K562 (cell line): ENCODE measurements around the gene TTC13. TPM values are rescaled to one million over a fixed set of nuclear protein-coding genes. Genes with fewer than 3 reads are reported as not detected.

Experiments used
- ATAC-seq: fragments of 200-7000 bp; cut with Tn5 transposase; 3 replicates; pipeline ENCODE4 v1.9.1; 2020; ENCODE audit warnings: moderate library complexity
- BruUV-seq: library from RNA; stranded (reverse); fragments of 400-500 nt; replicated peaks from 2 replicates; lab custom pipeline; 2021; lab: Mats Ljungman, UMichigan
- CTCF ChIA-PET: fragments of 300-600 bp; formaldehyde crosslinking; extraction: SDS; loops from one replicate; lab custom pipeline; 2021; ENCODE audit warnings: low intra/inter-chr PET ratio; lab: Yijun Ruan, JAX
- POLR2A ChIA-PET: fragments of 300-600, 350-650 bp; sonication (Branson Sonifier 250); formaldehyde crosslinking; extraction: SDS; loops from one replicate; lab custom pipeline; 2021; ENCODE audit warnings: antibody characterized with exemption, inconsistent platforms; lab: Yijun Ruan, JAX
- DNase-seq, 4 experiments: peaks; one replicate each; pipeline versions ENCODE4 v3.0.0 to v3.0.0-alpha.2; 2011 to 2018; ENCODE audit warnings: low spot score in 3 of 4, mixed read lengths in 3 of 4; ENCODE audit errors: extremely low read depth in 1 of 4
- FAIRE-seq: peaks from 2 replicates; lab custom pipeline; 2011; peaks lifted over from hg19 to GRCh38; lab: Jason Lieb, UNC
- H2AFZ ChIP-seq: 2 replicates; pipeline ENCODE4 v1.6.0; 2011; ENCODE audit warnings: low read depth, low read length, control low read depth, inconsistent platforms
- H3K27ac ChIP-seq: fragments of 200-600 bp; 3 replicates; pipeline ENCODE4 v1.8.0; 2011; ENCODE audit warnings: low read depth, mild to moderate bottlenecking, control low read depth, inconsistent platforms, low read length, moderate library complexity, mixed read lengths; ENCODE audit errors: extremely low read depth
- H3K27me3 ChIP-seq, 2 experiments: fragments of 300-600 bp in 1 of 2; 2 replicates in 1 of 2; 3 replicates in 1 of 2; pipeline versions ENCODE4 v1.6.0 to v1.8.0; 2011; ENCODE audit warnings: inconsistent platforms in 2 of 2, low read length in 2 of 2, mild to moderate bottlenecking in 1 of 2, mixed read lengths in 1 of 2, moderate library complexity in 1 of 2; ENCODE audit not compliant: control insufficient read depth in 2 of 2, insufficient read depth in 2 of 2
- H3K36me3 ChIP-seq: fragments of 300-600 bp; 3 replicates; pipeline ENCODE4 v1.8.0; 2011; ENCODE audit warnings: mild to moderate bottlenecking, low read length, inconsistent platforms; ENCODE audit not compliant: control insufficient read depth, insufficient read depth
- H3K4me1 ChIP-seq, 2 experiments: fragments of 200-600 bp in 1 of 2; replicated peaks in 1 of 2; 2 replicates in 1 of 2; 3 replicates in 1 of 2; pipeline versions ENCODE4 v1.5.1 to v1.8.0; 2011; ENCODE audit warnings: inconsistent platforms in 2 of 2, low read length in 2 of 2, mild to moderate bottlenecking in 1 of 2, mixed read lengths in 1 of 2, moderate library complexity in 1 of 2; ENCODE audit not compliant: control insufficient read depth in 2 of 2, insufficient read depth in 2 of 2
- H3K4me2 ChIP-seq: 2 replicates; pipeline ENCODE4 v1.6.1; 2011; ENCODE audit warnings: low read length, control low read depth, inconsistent platforms, mixed read lengths; ENCODE audit not compliant: insufficient read depth
- H3K4me3 ChIP-seq: fragments of 200-600 bp; sonication (generic), shearing (Covaris generic); 2 replicates; pipeline ENCODE4 v1.5.1; 2016; ENCODE audit warnings: control low read depth, inconsistent platforms
- H3K79me2 ChIP-seq: fragments of 200-600 bp; 3 replicates; pipeline ENCODE4 v1.8.0; 2011; ENCODE audit warnings: low read length, inconsistent platforms; ENCODE audit not compliant: control insufficient read depth, insufficient read depth
- H3K9ac ChIP-seq, 2 experiments: 2 replicates each; pipeline versions ENCODE4 v1.6.0 to v1.6.1; 2011; ENCODE audit warnings: low read depth in 2 of 2, low read length in 2 of 2, control low read depth in 1 of 2, inconsistent platforms in 1 of 2, mild to moderate bottlenecking in 1 of 2, mixed read lengths in 1 of 2; ENCODE audit not compliant: insufficient read depth in 1 of 2
- H3K9me1 ChIP-seq: one replicate; pipeline ENCODE4 v1.6.0; 2011; ENCODE audit warnings: inconsistent platforms, mild to moderate bottlenecking, low read length, moderate library complexity; ENCODE audit not compliant: control insufficient read depth, insufficient read depth
- H3K9me3 ChIP-seq: replicated peaks from 2 replicates; pipeline ENCODE4 v1.5.1; 2011; ENCODE audit warnings: low read depth, low read length, inconsistent platforms; ENCODE audit not compliant: control insufficient read depth, insufficient read depth
- H4K20me1 ChIP-seq: replicated peaks from 2 replicates; pipeline ENCODE4 v1.6.1; 2011; ENCODE audit warnings: low read length, inconsistent platforms, mixed read lengths; ENCODE audit not compliant: control insufficient read depth, insufficient read depth
- BCOR ChIP-seq: fragments of 450-650 bp; IDR thresholded peaks from 2 replicates; pipeline ENCODE4 v1.6.1; 2016
- DDX20 ChIP-seq: fragments of 450-650 bp; IDR thresholded peaks from 2 replicates; pipeline ENCODE4 v1.6.1; 2016; ENCODE audit warnings: missing genetic modification characterization, low read depth, mild to moderate bottlenecking, missing compliant biosample characterization, moderate library complexity
- DMBX1 ChIP-seq: fragments of 250-450 bp; sonication (Bioruptor Pico); IDR thresholded peaks from 2 replicates; pipeline ENCODE4 v1.8.0; 2022; ENCODE audit warnings: inconsistent platforms, mild to moderate bottlenecking, moderate library complexity, borderline replicate concordance
- HBP1 ChIP-seq: fragments of 450-650 bp; formaldehyde crosslinking; IDR thresholded peaks from 2 replicates; pipeline ENCODE4 v1.4.0; 2022; ENCODE audit warnings: missing genetic modification characterization
- JUNB ChIP-seq: fragments of 450-650 bp; formaldehyde crosslinking; conservative IDR thresholded peaks from 2 replicates; pipeline ENCODE4 v1.4.0; 2020; ENCODE audit warnings: mild to moderate bottlenecking
- NEUROD1 ChIP-seq: fragments of 150-350 bp; IDR thresholded peaks from 2 replicates; pipeline ENCODE4 v1.6.1; 2014; ENCODE audit warnings: borderline replicate concordance, low read length, low read depth; ENCODE audit not compliant: partially characterized antibody
- ZBTB7A ChIP-seq: IDR thresholded peaks from 2 replicates; pipeline ENCODE4 v1.6.1; 2011; ENCODE audit warnings: low read depth, mild to moderate bottlenecking, low read length, moderate library complexity, borderline replicate concordance; ENCODE audit not compliant: control insufficient read depth
- ZNF384 ChIP-seq: IDR thresholded peaks from 2 replicates; pipeline ENCODE4 v1.6.1; 2012; ENCODE audit warnings: low read depth, low read length, improper control_type of control experiment
- ZNF778 ChIP-seq: fragments of 450-650 bp; formaldehyde crosslinking; IDR thresholded peaks from 2 replicates; pipeline ENCODE4 v1.4.0; 2020; ENCODE audit warnings: mild to moderate bottlenecking, moderate library complexity
- WGBS: fragments of 100-300 bp; shearing (Covaris generic); methylation state at CpG from one replicate; pipeline ENCODE4 v1.1.6; 2016; ENCODE audit warnings: low coverage, mixed read lengths; ENCODE audit not compliant: insufficient coverage; ENCODE audit errors: missing lambda C conversion rate; 5-methylcytosine and 5-hydroxymethylcytosine counted together
- in situ Hi-C: fragments of 300-500 bp; cut with MboI; formaldehyde crosslinking; loops from 4 replicates; pipeline ENCODE4 v1.15.0; 2018; ENCODE audit warnings: inconsistent platforms, mixed read lengths
- intact Hi-C: fragments of 100-400 bp; cut with micrococcal nuclease; formaldehyde crosslinking; loops from 2 replicates; pipeline ENCODE4 v1.14.2; 2022
- polyA plus RNA-seq, 8 experiments: library from polyadenylated mRNA; depleted of rRNA in 4 of 8; stranded (reverse) in 5 of 8; unstranded in 3 of 8; fragments of >200 nt; fragmentation: Nextera tagmentation in 2 of 8; fragmentation: Illumina TruSeq in 1 of 8; extraction: Ambion mirVana in 2 of 8; extraction: Trizol in 1 of 8; gene quantifications; 2 replicates each; pipeline versions ENCODE4 v1.2.1 to v1.2.3, GENCODE V29; 2011 to 2014; ENCODE audit warnings: inconsistent platforms in 1 of 8, missing spikeins in 1 of 8
- total RNA-seq, 7 experiments: library from RNA; depleted of rRNA in 6 of 7; stranded (reverse); fragments of >200 nt in 6 of 7; fragmentation: Illumina TruSeq in 2 of 7; extraction: Trizol in 2 of 7; gene quantifications; 2 replicates each; pipeline versions ENCODE4 v1.2.1 to v1.2.3, GENCODE V29; 2011 to 2021; ENCODE audit warnings: low replicate concordance in 1 of 7

The TTC13 gene
- total and polyA plus RNA-seq, 9 of the 15 experiments (the other 6 are each of a cell fraction or from before 2014, with no cell fraction given), result 1.7 to 13.8 (median 9.6) TPM

- TF ChIP-seq ZNF778 (CRISPR knock-in tag) (no peak), DMBX1 (CRISPR knock-in tag) (no peak), BCOR (no peak), HBP1 (CRISPR knock-in tag) (no peak), DDX20 (tag) (no peak), ZBTB7A (no peak), JUNB (CRISPR knock-in tag) (no peak), ZNF384 (no peak), NEUROD1 (no peak)
- no TSS peak for BruUV-seq
These were observed 72.4 kb downstream of the TTC13 start for GRCh38 chr1:230906226-230906625.

More at GRCh38 chr1:230906226-230906625, 72.4 kb downstream of the TTC13 start:
- intact Hi-C loops, result no loop called here
- WGBS, result 83% methylated on average over 2 of the region's 2 CpGs
- H3K4me1 ChIP-seq, result peaks cover 0 to 4% of the 10 kb centered on the region in 2 experiments; a peak in 1 of 5 replicates
- no peak overlapping the region for H3K27ac ChIP-seq
- ATAC-seq (no peak), FAIRE-seq (no peak), DNase-seq (no peak)
- H3K4me2 ChIP-seq, result no peak overlapping the region
- ChIA-PET POLR2A (interaction anchor here (1.1 to 4.1 kb wide), 2 partner anchors 10 to 33 kb away, joined by 3 to 17 read pairs; no protein-coding TSS in a partner anchor), CTCF (no interaction called here)
- no peak overlapping the region for H2AFZ ChIP-seq
- H3K79me2 ChIP-seq, result no peaks in the 10 kb centered on the region
- no peaks in the 10 kb centered on the region for H3K9me3 ChIP-seq
- H3K36me3 ChIP-seq, result peaks cover 4% of the 10 kb centered on the region; the same call in 2 of the 3 replicates
- no peaks in the 10 kb centered on the region for H4K20me1 ChIP-seq
- in situ Hi-C loops, result no loop called here
- no peak overlapping the region for H3K4me3 ChIP-seq
- H3K27me3 ChIP-seq, result peaks cover 0 to 5% of the 10 kb centered on the region in 2 experiments; a peak in 1 of 5 replicates
- H3K9ac ChIP-seq, result no peak overlapping the region
- H3K9me1 ChIP-seq, result no peaks in the 10 kb centered on the region
